ENCODE measurements around the gene TTC28. TPM values are rescaled to one million over a fixed set of nuclear protein-coding genes. Genes with fewer than 3 reads are reported as not detected.

The TTC28 gene
- total RNA-seq, 1 donor from 2014 or later, result 48.5 TPM

- no peak for DNase-seq
These were observed 693.2 kb downstream of the TTC28 start for GRCh38 chr22:27986459-27986858.

DNA sequence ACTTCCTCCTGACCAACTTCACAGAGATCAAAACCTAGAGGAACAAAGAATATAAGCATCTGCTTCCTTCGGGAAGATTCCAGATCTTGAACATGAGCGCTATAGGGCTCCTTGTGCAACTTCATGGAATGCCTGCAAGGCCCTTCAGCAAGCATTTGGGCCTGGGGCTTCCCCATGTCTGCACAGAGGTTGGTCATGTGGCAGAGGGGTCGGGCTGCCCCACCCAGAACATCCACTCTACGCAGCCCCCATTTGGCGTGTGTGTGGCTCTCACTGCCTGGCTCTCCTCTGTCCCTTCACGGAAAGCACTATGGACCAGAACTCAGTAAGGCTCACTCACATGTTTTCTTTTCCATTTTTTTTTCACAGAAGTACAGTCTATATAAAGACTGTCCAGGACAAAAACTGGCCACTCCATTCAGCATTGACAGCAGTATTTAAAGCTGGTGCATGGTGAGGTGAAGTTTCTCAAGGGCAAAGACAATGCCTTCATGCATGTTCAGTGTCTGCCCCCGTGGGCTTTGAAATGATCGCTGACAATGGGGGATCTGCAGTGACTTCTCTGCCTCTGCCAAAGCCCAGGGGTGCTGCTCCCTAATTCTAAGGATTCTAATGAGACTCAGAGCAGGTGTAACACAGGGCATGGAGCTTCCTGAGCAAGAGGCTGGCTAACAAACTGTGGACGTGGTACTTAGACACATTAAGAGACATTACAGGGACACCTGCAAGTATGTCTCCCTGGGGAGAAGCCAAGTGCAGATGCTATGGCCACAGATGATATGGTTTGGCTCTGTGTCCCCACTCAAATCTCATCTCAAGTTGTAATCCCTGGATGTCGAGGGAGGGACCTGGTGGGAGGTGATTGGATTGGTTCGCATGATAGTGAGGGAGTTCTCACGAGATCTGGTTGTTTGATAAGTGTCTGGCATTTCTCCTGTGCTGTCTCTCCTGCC is 694.0 kb downstream of the TTC28 start:
- no peak for DNase-seq

GRCh38 chr22:27984723-27985122 is 694.9 kb downstream of the TTC28 start:
- no peak for DNase-seq

DNA sequence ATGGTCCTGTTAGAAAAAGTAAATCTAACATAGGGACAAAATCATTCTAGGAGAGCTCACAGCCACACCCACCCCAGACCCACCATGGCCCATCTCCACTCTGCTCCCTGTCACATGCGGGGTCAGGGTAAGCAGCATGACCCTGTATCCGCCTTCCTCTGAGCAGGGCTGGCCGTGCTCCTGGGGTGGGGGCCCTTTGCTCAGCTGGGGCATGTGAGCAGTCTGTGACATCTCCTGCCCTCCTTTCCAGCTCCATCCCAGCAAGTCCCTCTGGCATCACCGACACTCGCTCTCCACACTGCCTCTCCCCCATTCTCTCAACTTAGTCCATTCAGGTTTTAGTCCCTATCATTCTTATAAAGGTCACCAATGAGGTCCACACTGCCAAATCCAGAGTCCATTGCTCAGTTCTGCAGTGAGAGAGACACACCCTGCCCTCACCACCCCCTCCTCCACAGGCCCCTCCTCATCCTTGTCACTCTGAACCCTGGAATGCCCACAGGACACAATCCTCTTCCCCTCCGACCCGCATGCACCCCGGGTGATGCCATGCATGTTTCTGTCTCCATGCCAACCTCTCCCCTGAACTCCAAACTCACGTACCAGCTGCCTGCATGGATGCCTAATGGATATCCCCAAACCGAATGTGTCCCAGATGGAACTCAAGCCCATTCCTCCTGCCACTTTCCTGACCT is 695.5 kb downstream of the TTC28 start:
- DNase-seq, result no peak

DNA sequence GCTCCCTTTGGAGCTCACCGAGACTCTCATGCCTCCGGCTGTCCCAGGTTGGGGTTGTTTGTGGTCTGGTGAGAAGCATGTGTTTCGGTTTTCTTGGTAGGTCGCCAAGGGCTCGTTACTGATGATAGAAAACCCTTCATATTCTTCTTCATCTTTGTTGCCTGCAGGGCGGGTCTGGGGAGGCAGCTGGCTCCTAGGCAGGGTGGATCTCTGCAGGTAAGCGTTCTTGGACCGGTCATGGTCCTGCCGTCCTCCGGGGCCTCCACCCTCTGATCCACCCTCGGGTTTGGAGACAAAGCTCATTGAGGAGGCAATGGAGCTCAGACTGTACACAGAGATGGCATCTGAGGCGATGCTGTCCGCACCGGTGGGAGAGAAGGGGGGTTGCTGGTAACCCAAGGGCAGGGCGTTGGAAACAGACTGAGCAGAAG is 696.3 kb downstream of the TTC28 start:
- no peak for DNase-seq

- DNase-seq, result no peak
These were observed 696.9 kb downstream of the TTC28 start for GRCh38 chr22:27982630-27983180.

DNA sequence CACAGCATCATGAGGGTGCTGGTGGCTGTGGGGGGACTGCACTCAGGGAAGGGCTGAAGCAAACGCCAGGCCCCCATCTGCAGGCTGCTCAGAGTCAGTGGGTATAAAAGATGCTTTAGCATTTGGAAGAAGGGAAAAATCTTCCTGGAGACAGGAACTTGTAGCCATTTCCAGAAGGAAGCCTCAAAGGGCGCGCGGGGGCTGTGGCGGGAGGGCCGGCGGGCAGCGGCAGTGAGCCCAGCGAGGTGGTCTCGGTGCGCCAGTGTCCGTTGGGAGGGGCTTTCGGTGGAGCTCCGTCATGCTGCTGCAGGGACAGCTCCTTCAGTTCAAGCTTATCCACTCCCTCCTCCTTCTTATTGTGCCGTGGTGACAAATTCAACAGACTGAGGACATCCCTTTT is 697.5 kb downstream of the TTC28 start:
- DNase-seq, result no peak

DNA sequence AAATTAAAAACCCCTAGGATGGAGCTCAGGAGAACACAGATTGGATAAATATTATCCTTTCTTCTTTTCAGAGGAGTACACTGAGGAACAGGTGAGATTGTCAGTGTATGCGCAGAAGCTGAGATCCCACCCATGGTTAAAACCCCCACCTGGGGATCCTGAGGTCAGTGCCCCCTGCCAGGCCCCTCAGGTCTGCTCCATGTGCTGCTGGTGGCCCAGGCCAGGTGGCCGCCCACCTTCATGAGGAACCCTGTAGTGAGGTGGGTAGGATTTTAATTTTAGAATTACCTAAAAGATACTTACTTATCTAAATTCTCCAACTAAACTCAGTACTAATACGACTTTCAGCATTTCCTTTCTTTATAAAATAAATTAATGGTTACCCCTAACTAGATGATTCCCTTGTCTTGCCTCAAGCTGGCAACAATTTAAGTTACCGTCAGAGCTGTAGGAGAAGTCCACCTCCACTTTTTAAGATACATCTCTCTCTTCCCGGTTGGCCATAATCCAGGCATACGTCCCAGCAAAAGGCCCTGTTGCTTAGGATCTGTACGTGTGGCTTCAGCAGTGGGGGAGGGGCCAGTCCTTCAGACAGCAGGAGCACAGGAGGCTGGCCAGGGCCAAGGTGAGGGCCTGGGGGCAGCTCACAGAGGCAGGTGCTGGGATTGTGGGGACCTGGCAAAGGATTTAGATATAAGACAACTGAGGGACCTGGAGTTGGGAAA is 699.1 kb downstream of the TTC28 start:
- DNase-seq, result no peak

GRCh38 chr22:27978802-27979201 is 700.8 kb downstream of the TTC28 start:
- no peak for DNase-seq

DNA sequence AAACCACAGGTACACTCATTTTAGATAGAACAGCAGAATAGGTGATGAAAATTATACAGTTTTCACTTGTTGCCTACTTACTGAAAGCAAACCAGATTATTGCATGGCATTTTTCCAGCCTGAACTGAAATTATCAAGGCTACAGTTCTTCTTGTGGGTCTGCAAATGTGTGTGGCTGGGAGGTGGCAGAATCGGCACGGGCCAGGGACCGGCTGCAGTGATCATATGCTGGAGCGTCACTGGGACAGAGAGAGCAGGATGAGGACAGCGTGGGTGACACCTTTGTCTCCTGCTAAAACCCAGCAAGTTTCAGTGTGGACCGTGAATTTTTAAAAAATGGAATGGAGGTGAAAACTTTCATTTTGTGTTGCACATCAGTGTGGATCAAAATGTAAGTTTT is 701.3 kb downstream of the TTC28 start:
- DNase-seq, result no peak

DNA sequence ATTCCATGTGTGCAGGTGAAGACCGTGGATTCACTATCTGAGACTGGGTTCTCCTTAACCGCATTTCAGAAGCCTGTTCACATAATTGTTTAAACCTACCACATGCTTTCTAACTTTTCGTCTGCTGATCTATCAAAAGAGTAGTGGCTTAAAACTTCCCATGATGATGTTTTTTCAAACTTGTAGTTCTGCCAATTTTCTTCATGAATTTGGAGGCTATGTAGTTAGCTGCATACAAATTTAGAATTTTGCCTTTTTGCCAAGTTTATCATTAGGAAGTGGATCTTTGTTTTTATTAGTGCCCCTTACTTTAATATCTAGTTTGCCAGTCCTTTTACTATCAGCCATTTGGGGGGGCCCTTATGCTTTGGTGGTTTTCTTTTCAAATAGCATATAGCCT is 703.1 kb downstream of the TTC28 start:
- DNase-seq, result no peak

DNA sequence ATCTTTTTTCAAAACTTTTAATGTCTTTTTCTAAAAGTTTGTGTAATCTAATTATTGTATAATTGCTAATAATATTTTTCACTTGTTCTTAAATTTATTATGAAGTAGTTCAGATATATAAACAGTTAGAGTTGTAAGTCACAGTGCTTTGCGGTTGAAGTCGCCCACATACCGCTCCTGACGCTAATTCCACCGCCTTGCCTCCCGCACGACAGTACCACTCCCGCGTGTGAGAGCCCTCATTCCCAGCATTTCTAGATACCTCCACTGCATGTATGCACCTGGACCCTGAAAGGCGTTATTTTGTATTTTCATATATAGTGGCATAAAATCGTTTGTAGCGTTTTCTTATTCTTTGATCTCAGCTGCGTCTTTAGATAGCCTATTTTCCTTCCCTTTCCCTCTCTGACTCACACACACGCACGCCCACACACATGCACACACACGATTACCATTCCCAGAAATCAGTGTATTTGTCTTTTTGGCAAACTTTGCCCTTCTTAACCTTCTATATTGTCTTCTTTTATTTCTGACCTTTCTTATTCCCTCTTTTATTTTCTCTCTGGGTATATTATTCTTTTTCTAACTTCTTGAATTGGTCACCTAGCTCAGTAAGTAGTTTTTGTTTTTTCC is 704.1 kb downstream of the TTC28 start:
- DNase-seq, result no peak

DNA sequence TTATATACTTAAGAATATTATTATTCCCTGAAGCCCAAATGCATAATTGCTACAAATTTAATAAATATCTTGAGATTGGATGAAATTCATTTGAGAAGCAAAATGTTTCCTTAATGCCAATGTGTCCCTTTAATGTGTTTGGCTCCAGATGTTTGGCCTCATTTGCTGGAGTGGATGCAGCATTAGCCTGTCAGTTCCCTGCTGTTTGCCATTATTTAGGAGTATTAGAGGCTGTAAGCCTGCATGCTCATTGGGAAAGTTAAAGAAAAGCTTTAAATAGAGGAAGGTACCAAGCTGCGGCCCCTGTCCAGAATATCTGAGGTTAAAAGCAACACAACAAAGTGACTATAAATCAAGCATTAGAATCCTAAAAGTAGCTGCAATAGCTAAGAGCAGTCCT is 705.8 kb downstream of the TTC28 start:
- peak; percentile 26 for DNase-seq

GRCh38 chr22:27972732-27973698 is 706.6 kb downstream of the TTC28 start:
- DNase-seq, result no peak

GRCh38 chr22:27971926-27972325 is 707.7 kb downstream of the TTC28 start:
- DNase-seq, result no peak

DNA sequence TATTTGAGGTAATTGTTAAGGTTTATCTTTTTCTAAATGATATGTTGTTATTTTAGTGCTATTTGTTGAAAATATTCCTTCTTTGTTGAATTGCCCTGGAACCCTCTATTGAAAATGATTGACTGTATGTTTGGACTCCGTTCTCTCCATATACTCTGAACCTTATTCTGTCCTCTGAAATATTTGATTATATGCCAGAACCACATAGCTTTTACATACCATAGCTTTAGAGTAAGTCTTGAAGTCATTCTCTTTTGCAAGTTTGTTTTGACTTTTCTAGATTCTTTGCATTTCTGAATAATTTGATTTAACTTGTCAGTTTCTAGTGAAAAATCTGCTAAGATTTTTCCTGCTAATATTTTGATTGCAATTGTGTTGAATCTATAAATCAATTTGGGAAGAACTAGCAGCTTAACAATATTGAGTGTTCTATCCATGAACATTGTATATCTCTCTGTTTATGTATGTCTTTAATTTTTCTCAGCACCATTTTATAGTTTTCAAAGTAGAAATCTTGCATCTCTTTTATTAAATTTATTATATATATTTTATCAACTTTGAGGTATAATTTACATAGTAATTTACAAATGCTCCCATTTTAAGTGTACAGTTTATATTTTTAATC is 708.9 kb downstream of the TTC28 start:
- no peak for DNase-seq

GRCh38 chr22:27966168-27967064 is 713.2 kb downstream of the TTC28 start:
- DNase-seq, result peak; percentile 33

- DNase-seq, result peak; percentile 90
These were observed 717.2 kb downstream of the TTC28 start for GRCh38 chr22:27962268-27963044.

Data from tongue (tissue), 2 donors.